GM12874 (cell line): Measurements from ENCODE around the gene GAREM2.

Source experiments
- TF ChIP-seq, protein P1 (sequence below): IDR thresholded peaks from 2 replicates; pipeline ENCODE4 v1.5.1; 2011; ENCODE audit warnings: low read depth, mild to moderate bottlenecking, control low read depth, low read length, moderate library complexity; ENCODE audit not compliant: insufficient read depth

The GAREM2 gene

DNA sequence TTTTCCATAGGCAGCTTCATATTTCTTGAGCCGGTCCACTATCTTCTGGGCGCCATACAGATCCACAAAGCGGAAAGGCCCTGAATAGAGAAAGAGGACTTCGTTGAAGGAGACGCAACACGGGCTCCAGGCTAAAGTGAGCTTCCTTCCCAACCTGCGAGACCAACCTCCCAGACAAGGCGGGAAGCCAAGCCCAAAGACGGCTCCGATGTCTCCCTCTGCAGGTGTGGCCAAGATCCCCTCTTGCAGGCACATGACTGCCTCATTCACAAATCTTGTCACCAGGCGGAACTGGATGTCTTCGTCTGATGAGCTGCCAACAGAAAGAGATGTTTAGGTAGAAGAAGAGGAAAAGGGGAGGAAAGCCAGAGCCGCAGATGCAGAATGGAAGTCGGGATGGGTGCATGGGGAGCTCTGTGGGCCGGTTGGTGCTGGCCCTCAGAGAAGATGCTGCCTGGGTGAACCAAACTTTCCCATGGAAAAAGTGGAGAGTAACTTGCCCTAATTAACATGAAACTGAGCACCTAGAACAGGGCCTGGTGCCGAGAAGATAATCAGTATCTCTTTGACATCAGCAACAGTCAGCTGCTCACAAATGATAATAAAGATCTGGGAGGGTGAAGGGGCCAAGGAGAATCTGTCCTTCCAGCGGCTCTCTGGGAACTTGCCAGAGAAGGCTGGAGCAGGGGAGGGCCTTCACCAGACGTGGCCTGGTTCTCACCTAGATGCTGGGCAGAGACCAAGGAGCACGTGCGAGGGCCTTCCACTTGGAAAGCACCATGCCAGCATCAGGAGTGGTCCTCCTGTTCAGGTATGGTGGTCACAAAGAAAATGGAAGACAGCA lies 18.6 kb downstream of the GAREM2 start:
- TF ChIP-seq, protein P1, sequence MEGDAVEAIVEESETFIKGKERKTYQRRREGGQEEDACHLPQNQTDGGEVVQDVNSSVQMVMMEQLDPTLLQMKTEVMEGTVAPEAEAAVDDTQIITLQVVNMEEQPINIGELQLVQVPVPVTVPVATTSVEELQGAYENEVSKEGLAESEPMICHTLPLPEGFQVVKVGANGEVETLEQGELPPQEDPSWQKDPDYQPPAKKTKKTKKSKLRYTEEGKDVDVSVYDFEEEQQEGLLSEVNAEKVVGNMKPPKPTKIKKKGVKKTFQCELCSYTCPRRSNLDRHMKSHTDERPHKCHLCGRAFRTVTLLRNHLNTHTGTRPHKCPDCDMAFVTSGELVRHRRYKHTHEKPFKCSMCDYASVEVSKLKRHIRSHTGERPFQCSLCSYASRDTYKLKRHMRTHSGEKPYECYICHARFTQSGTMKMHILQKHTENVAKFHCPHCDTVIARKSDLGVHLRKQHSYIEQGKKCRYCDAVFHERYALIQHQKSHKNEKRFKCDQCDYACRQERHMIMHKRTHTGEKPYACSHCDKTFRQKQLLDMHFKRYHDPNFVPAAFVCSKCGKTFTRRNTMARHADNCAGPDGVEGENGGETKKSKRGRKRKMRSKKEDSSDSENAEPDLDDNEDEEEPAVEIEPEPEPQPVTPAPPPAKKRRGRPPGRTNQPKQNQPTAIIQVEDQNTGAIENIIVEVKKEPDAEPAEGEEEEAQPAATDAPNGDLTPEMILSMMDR: no peak

DNA sequence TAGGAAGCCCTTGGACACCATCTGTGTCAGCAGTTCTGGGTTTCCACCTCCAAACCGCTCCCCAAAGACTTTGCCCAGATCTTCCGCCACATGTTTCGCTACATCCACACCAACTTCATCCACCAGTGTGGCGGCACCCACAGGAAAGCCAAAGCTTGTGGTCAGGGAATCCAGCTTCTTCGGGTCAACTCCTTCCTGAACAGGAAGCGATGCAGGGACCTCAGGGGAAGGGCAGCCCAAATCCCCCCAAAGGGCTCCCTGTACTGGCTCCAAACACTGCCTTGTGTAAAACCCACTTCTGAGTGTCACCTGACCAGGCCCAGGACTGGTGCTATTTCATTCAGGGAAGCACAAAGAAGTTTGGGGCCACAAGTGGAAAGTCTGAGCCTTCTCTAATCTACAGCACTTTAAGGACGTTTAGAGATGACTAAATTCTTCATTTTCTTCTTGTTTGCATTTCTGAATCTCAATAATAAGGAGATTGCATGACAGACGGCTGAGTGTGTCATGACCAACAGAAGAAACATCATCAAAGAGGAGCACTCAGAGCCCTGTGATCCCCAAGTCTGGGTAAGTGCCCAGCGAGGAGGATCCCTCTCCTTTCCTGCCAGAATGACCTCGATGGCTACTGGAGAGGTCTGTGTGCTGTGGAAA lies 20.8 kb downstream of the GAREM2 start:
- TF ChIP-seq, protein P1: no peak

DNA sequence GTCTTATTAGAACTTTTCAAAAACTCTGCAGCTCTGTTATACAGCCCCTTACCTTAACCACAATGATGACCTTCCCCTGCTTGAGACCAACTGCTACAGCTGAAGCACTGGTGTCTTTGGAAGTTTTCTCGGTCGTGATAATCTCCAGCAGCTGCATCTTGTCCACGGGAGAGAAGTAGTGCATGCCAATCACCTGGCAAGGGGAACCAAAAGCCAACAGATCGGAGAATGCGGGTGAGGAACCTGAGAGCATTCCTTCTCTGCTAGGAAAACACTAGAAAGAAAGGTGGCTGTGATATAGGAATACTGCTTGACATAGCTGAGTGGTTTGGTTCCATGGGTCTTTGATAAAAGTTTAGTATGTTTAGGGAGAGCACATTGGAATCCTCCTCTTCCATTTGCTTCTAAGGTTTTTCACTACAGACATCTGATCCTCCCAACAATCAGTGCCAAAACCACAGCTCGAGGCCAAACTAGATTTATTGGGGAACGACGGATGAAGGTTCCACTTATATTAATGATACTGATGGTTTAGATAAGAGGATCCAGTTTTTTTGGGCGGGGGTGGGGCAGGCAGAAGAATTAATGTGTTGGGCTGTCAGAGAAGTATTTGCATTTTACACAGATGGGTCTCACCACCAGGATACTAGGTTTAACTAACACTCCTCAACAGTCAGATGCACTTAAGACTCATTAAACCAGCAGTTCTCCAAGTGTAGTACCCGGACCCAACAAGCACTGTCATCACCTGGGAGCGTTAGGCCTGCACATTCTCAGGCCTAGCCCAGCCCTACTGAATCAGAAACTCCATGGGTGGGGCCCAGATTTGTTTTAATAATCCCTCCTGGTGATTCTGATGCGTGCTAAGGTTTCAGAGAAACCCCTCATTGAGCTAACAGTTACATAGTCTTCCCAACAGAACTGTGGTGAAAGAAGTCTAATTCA lies 22.4 kb downstream of the GAREM2 start:
- TF ChIP-seq, protein P1: no peak

DNA sequence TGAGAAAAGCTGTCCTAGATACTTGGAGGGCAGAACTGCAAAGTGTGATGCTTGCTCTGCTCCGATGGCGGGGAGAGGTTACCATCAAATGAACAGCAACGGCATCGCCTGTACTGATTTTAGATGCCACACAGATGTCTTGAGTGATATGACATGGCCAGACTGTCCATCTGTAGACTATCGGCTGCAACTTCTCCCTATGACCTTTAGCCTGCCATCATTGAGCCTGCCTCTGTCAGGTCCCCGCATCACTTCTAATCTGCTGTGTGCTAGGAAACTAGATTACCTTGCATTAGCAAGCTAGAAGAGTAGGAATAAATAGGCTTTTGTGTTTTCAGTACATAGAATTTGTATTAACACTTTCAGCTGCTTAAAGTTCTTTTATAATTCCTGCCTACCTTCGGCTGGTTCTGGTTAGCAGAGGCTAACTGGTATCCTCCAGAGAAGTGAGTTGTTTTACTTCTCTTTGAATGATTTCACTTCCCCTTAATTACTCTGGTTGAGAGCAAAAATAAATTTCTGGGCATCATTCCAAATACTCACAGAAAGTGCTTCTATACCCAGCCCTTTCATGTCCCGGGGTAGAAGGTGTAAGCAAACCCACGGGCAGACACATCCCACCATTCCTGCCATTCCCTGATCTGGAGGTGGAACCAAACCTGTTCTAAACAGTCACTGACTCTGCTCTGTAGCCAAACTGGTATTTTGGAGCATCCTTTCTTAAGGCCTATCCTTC lies 24.0 kb downstream of the GAREM2 start:
- TF ChIP-seq, protein P1: no peak

DNA sequence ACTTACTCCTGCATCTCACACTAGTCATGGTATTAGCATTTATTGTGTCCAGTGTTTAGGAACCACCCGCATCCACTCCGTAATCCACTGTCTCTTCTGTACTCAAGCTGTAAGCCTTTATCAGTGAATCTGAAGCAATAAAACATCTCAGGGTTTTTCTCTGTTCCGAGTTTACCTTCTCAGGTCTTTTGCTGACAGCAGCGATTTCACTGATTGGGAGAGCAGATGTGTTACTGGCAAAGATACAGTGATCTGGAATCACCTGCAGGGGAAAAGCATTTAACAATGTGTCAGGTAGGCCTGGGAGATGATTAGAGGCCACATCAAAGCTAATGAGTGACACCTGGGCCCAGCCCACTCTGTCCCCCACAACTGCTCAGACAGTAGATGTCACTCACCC lies 24.6 kb downstream of the GAREM2 start:
- TF ChIP-seq, protein P1: no peak

DNA sequence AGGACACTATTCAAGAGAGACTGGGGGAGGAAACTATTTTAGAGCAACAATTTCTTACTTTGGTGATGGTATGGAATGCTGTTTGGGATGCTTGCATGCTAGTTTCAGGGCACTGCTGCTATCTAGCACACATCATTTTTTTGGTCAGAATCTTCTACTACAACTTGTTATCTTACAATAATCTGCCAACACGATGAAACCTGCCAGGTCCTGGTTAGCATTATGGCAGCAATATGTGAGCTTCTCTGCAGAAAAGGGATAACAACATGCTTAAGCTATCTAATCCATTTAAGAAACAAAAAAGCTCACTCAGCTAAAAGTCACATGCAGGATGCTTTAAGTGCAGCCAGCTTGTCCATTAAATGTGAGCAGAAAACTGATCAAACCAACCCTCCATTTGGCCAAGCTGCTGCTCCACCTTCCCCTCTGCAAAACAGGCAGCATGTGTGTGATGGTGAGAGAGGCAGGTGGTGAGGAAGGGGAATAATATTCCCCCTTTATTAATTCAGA lies 30.1 kb downstream of the GAREM2 start:
- TF ChIP-seq, protein P1: no peak
